ENCODE results near the gene FN3KRP.

The FN3KRP gene

DNA sequence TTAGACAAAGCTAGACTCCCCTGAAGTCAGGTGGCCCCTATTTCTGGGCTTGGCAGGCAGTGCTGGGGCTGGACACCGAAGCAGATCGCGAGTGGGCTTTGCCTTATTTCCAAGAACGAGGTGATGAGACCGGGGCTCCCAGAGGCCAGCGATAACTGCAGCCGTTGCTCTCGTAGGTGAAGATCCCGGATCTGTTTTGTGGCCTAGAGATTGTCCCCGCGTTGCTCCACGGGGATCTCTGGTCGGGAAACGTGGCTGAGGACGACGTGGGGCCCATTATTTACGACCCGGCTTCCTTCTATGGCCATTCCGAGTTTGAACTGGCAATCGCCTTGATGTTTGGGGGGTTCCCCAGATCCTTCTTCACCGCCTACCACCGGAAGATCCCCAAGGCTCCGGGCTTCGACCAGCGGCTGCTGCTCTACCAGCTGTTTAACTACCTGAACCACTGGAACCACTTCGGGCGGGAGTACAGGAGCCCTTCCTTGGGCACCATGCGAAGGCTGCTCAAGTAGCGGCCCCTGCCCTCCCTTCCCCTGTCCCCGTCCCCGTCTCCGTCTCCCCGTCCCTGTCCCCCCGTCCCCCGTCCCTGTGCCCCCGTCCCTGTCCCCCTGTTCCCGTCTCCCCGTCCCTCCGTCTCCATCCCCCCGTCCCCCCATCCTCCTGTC, 33.9 kb downstream of the FN3KRP start:
- WGBS (ENCODE audit: insufficient coverage): 67% methylated on average over 32 of the region's 40 CpGs
- H3K4me3 ChIP-seq (ENCODE audit: control insufficient read depth in 1 of 7, extremely low read depth in 1 of 7, insufficient read depth in 4 of 7, low read depth in 2 of 7, low read length in 6 of 7): peak overlapping the region in 1 of 7 experiments; percentile 10
- CTCF ChIA-PET: no interaction called here
- H3K4me1 ChIP-seq (ENCODE audit: control extremely low read depth in 1 of 4, control insufficient read depth in 4 of 4, insufficient read depth in 4 of 4, low read length in 3 of 4): peaks cover 0 to 21% (median 17%) of the 10 kb centered on the region in 4 experiments
- POLR2A ChIA-PET: interaction anchor here (0.7 kb wide), 1 partner anchor 34 kb away, joined by 3 read pairs; the partner anchor contains the start of gene FN3KRP
- peaks cover 0 to 6% (median 0%) of the 10 kb centered on the region in 4 experiments for H3K36me3 ChIP-seq (ENCODE audit: control insufficient read depth in 4 of 4, insufficient read depth in 4 of 4, low read length in 3 of 4)
- DNase-seq: peak in 1 of 3 donors; percentile 23
- H3K27ac ChIP-seq (ENCODE audit: insufficient read depth in 1 of 2, low read depth in 1 of 2, low read length in 2 of 2, poor library complexity in 1 of 2, severe bottlenecking in 2 of 2): no peak overlapping the region
- peaks cover 1 to 15% (median 6%) of the 10 kb centered on the region in 5 experiments for H3K9me3 ChIP-seq (ENCODE audit: control extremely low read depth in 1 of 5, control insufficient read depth in 4 of 5, insufficient read depth in 2 of 5, low read depth in 1 of 5, low read length in 4 of 5)
- H3K27me3 ChIP-seq (replicated peaks in 2 of 5; ENCODE audit: control insufficient read depth in 4 of 5, insufficient read depth in 5 of 5, low read length in 4 of 5): no peaks in the 10 kb centered on the region

DNA sequence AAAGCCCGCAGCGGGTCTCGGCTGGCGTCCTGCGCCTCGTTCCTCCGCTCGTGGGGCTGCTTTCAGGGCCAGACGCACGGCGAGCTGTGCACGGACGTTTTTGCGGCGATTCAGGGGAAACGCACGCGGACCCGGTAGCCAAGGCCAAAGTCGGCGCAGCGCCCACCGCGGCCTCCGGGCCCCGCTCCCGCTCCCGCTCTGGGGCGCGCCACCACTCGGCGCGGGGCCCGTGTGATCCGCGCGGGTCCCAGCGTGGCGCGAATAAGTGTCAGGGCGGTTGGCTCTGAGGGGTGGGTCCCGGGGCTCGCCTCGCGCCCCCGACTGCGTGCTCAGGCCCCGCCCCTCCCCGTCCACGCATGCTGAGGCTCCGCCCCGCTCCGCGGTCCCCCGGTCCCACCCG, 34.7 kb downstream of the FN3KRP start:
- no peak overlapping the region for H3K27ac ChIP-seq (ENCODE audit: insufficient read depth in 1 of 2, low read depth in 1 of 2, low read length in 2 of 2, poor library complexity in 1 of 2, severe bottlenecking in 2 of 2)
- peaks cover 0 to 21% (median 18%) of the 10 kb centered on the region in 4 experiments for H3K4me1 ChIP-seq (ENCODE audit: control extremely low read depth in 1 of 4, control insufficient read depth in 4 of 4, insufficient read depth in 4 of 4, low read length in 3 of 4)
- ChIA-PET POLR2A (interaction anchor here (0.7 kb wide), 1 partner anchor 35 kb away, joined by 3 read pairs; the partner anchor contains the start of gene FN3KRP), CTCF (no interaction called here)
- peak overlapping the region in 5 of 7 experiments; percentile 47 to 75 (median 63) for H3K4me3 ChIP-seq (ENCODE audit: control insufficient read depth in 1 of 7, extremely low read depth in 1 of 7, insufficient read depth in 4 of 7, low read depth in 2 of 7, low read length in 6 of 7)
- H3K27me3 ChIP-seq (replicated peaks in 2 of 5; ENCODE audit: control insufficient read depth in 4 of 5, insufficient read depth in 5 of 5, low read length in 4 of 5): no peaks in the 10 kb centered on the region
- H3K9me3 ChIP-seq (ENCODE audit: control extremely low read depth in 1 of 5, control insufficient read depth in 4 of 5, insufficient read depth in 2 of 5, low read depth in 1 of 5, low read length in 4 of 5): peaks cover 1 to 10% (median 4%) of the 10 kb centered on the region in 5 experiments
- 3% methylated on average over 47 of the region's 56 CpGs for WGBS (ENCODE audit: insufficient coverage)
- peaks cover 0 to 12% (median under 1%) of the 10 kb centered on the region in 4 experiments for H3K36me3 ChIP-seq (ENCODE audit: control insufficient read depth in 4 of 4, insufficient read depth in 4 of 4, low read length in 3 of 4)
- DNase-seq: no peak

DNA sequence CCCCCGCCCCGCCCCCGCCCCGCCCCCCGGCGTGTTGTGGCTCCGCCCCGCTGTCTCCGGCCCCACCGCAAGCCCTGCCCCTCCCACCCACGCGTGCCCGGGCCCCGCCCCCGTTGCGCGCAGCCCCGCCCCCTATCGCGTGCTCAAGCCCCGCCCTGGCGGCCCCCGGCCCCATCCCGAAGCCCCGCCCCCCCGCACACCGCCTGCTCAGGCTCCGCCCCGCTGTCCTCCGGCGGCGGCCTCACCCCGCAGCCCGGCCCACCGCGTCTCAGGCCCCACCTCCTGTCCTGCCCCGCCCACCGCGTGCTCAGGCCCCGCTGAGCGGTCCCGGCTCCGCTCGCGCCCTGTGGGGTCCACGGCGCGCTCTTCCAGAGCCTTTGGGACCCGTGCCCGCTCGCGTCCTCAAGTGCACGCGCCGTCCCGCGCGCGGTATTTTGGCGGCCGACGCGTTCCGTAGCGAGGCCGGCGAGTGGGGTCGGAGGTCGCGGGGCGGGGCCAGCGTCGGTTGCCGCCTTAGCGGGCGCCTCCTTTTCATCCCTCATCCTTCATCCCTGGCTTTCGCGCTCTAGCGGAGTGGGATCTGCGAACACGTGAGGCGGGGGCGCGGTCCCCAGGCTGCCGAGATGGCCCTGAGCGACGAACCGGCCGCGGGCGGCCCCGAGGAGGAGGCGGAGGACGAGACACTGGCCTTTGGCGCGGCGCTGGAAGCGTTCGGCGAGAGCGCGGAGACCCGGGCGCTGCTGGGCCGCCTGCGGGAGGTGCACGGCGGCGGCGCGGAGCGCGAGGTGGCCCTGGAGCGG, 35.3 kb downstream of the FN3KRP start, which contains the start of gene TBCD:
TSS of gene TBCD (plus strand) at position 495 of the 800 bp plus-strand sequence. CDS start at position 624, 129 bp downstream.
- H3K4me1 ChIP-seq (ENCODE audit: control extremely low read depth in 1 of 4, control insufficient read depth in 4 of 4, insufficient read depth in 4 of 4, low read length in 3 of 4): peaks cover 0 to 21% (median 18%) of the 10 kb centered on the region in 4 experiments
- peaks cover 1 to 5% (median 4%) of the 10 kb centered on the region in 5 experiments for H3K9me3 ChIP-seq (ENCODE audit: control extremely low read depth in 1 of 5, control insufficient read depth in 4 of 5, insufficient read depth in 2 of 5, low read depth in 1 of 5, low read length in 4 of 5)
- ChIA-PET CTCF (no interaction called here), POLR2A (no interaction called here)
- peak; percentile 73 to 91 (median 90) for DNase-seq
- no peaks in the 10 kb centered on the region for H3K27me3 ChIP-seq (replicated peaks in 2 of 5; ENCODE audit: control insufficient read depth in 4 of 5, insufficient read depth in 5 of 5, low read length in 4 of 5)
- H3K4me3 ChIP-seq (ENCODE audit: control insufficient read depth in 1 of 7, extremely low read depth in 1 of 7, insufficient read depth in 4 of 7, low read depth in 2 of 7, low read length in 6 of 7): peak within 1 kb of the TSS; percentile 63 to 91 (median 85)
- H3K27ac ChIP-seq (ENCODE audit: insufficient read depth in 1 of 2, low read depth in 1 of 2, low read length in 2 of 2, poor library complexity in 1 of 2, severe bottlenecking in 2 of 2): peak within 1 kb of the TSS in 1 of 2 experiments; percentile 58
- H3K36me3 ChIP-seq (ENCODE audit: control insufficient read depth in 4 of 4, insufficient read depth in 4 of 4, low read length in 3 of 4): peaks cover 0 to 12% (median 1%) of the 10 kb centered on the region in 4 experiments
- under 1% methylated on average over 81 of the region's 114 CpGs for WGBS (ENCODE audit: insufficient coverage)

DNA sequence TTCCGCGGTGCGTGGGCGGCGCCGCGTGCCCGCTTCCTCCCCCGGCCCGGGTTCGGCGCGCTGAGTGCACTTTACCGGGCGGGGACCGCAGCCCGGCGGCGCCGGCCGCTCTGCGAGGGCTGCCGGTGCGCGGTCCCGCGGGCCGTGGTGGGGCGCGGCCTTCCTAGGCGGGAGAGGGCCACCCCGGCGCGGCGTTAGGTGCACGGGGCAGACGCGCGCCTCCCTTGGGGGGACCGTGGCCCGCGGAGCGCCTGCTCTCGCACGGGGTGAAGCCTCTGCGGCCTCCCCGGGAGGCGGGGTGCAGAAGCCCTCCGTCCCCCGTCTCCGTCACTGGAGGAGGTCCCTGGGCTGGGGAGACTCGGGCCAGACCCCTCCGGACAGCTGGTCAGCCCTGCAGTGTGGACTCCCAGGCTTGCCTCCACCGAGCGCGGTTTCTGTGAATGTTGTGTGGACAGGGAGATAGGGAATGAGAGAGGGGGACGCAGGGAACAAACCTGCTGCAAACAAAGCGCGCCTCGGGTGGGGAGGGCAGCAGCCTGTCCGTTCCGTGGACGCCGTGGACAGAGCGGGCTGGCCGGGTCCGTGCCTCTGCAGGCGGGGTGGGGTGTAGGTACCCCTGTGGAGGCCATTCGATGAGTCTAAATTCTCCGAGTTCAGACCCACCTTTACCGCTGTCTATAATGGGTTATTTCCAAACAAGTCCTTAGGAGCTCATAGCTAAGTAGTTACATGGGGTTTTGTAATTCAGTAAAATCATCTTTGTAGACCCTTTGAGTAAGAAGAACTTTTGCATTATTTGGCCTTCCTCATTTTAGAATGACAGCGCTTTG, 36.1 kb downstream of the FN3KRP start:
- H3K27ac ChIP-seq (ENCODE audit: insufficient read depth in 1 of 2, low read depth in 1 of 2, low read length in 2 of 2, poor library complexity in 1 of 2, severe bottlenecking in 2 of 2): no peak overlapping the region
- ChIA-PET POLR2A (interaction anchor here (0.7 kb wide), 1 partner anchor 37 kb away, joined by 3 read pairs; no protein-coding TSS in a partner anchor), CTCF (interaction anchor here (1.0 to 1.2 kb wide), 2 partner anchors 13 to 20 kb away, joined by 3 read pairs; no protein-coding TSS in a partner anchor)
- no peak for DNase-seq
- no peaks in the 10 kb centered on the region for H3K27me3 ChIP-seq (replicated peaks in 2 of 5; ENCODE audit: control insufficient read depth in 4 of 5, insufficient read depth in 5 of 5, low read length in 4 of 5)
- peaks cover 0 to 12% (median 1%) of the 10 kb centered on the region in 4 experiments for H3K36me3 ChIP-seq (ENCODE audit: control insufficient read depth in 4 of 4, insufficient read depth in 4 of 4, low read length in 3 of 4)
- H3K4me1 ChIP-seq (ENCODE audit: control extremely low read depth in 1 of 4, control insufficient read depth in 4 of 4, insufficient read depth in 4 of 4, low read length in 3 of 4): peaks cover 0 to 21% (median 18%) of the 10 kb centered on the region in 4 experiments
- H3K4me3 ChIP-seq (ENCODE audit: control insufficient read depth in 1 of 7, extremely low read depth in 1 of 7, insufficient read depth in 4 of 7, low read depth in 2 of 7, low read length in 6 of 7): peak overlapping the region; percentile 63 to 91 (median 85)
- WGBS (ENCODE audit: insufficient coverage): under 1% methylated on average over 56 of the region's 72 CpGs
- peaks cover 1 to 4% (median 4%) of the 10 kb centered on the region in 5 experiments for H3K9me3 ChIP-seq (ENCODE audit: control extremely low read depth in 1 of 5, control insufficient read depth in 4 of 5, insufficient read depth in 2 of 5, low read depth in 1 of 5, low read length in 4 of 5)

DNA sequence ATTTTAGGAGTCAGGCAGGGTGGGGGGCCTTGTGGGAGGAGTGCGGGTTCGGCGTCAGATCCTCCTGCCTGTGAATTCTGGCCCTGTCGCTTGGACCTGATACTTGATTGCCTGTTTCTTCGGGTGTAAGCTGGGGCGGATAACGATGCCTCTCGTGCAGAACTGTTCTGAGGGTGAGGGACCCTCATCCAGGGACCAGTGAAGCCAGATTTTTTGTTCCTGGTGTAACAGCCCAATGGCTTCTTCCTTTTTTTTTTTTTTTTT, 36.6 kb downstream of the FN3KRP start:
- peaks cover 1 to 4% (median 4%) of the 10 kb centered on the region in 5 experiments for H3K9me3 ChIP-seq (ENCODE audit: control extremely low read depth in 1 of 5, control insufficient read depth in 4 of 5, insufficient read depth in 2 of 5, low read depth in 1 of 5, low read length in 4 of 5)
- H3K4me3 ChIP-seq (ENCODE audit: control insufficient read depth in 1 of 7, extremely low read depth in 1 of 7, insufficient read depth in 4 of 7, low read depth in 2 of 7, low read length in 6 of 7): peak overlapping the region in 5 of 7 experiments; percentile 65 to 91 (median 90)
- no peaks in the 10 kb centered on the region for H3K27me3 ChIP-seq (replicated peaks in 2 of 5; ENCODE audit: control insufficient read depth in 4 of 5, insufficient read depth in 5 of 5, low read length in 4 of 5)
- ChIA-PET POLR2A (interaction anchor here (0.7 kb wide), 1 partner anchor 37 kb away, joined by 3 read pairs; no protein-coding TSS in a partner anchor), CTCF (interaction anchor here (1.0 to 1.2 kb wide), 2 partner anchors 13 to 21 kb away, joined by 3 read pairs; no protein-coding TSS in a partner anchor)
- H3K27ac ChIP-seq (ENCODE audit: insufficient read depth in 1 of 2, low read depth in 1 of 2, low read length in 2 of 2, poor library complexity in 1 of 2, severe bottlenecking in 2 of 2): no peak overlapping the region
- peaks cover 0 to 12% (median 1%) of the 10 kb centered on the region in 4 experiments for H3K36me3 ChIP-seq (ENCODE audit: control insufficient read depth in 4 of 4, insufficient read depth in 4 of 4, low read length in 3 of 4)
- peaks cover 0 to 21% (median 18%) of the 10 kb centered on the region in 4 experiments for H3K4me1 ChIP-seq (ENCODE audit: control extremely low read depth in 1 of 4, control insufficient read depth in 4 of 4, insufficient read depth in 4 of 4, low read length in 3 of 4)
- peak in 2 of 3 donors; percentile 16 to 40 for DNase-seq
- WGBS (ENCODE audit: insufficient coverage): 67% methylated on average over 7 of the region's 8 CpGs
